SK-N-SH (cell line): ENCODE measurements around the gene RASA3. TPM values are rescaled to one million over a fixed set of nuclear protein-coding genes. Genes with fewer than 3 reads are reported as not detected.

Experiments used
- CTCF ChIA-PET: fragments of 300-600, 350-600 bp; formaldehyde crosslinking; extraction: SDS; loops from one replicate; lab custom pipeline; 2021; lab: Yijun Ruan, JAX
- POLR2A ChIA-PET: fragments of 350-600 bp; sonication (Branson Sonifier 250); formaldehyde crosslinking; extraction: SDS; loops from one replicate; lab custom pipeline; 2020; ENCODE audit warnings: antibody characterized with exemption, inconsistent platforms; lab: Yijun Ruan, JAX
- DNase-seq: peaks from one replicate; pipeline ENCODE4 v3.0.0; 2012
- H2AFZ ChIP-seq: fragments of 200-600 bp; sonication (generic); 2 replicates; pipeline ENCODE4 v1.8.1; 2016; ENCODE audit warnings: antibody characterized with exemption, mild to moderate bottlenecking, low read depth
- H3F3A ChIP-seq: fragments of 200-600 bp; sonication (generic); replicated peaks from 2 replicates; pipeline ENCODE3; 2016; ENCODE audit warnings: antibody characterized with exemption, mild to moderate bottlenecking; ENCODE audit not compliant: insufficient read depth
- H3K27ac ChIP-seq, 2 experiments: fragments of 200-500 bp in 1 of 2; fragments of 200-600 bp in 1 of 2; sonication (Bioruptor generic) in 1 of 2; sonication (generic), shearing (Covaris generic) in 1 of 2; 2 replicates each; pipeline versions ENCODE4 v1.5.1 to v1.6.1; 2014 to 2016; ENCODE audit warnings: low read depth in 2 of 2, inconsistent platforms in 1 of 2, low read length in 1 of 2, mild to moderate bottlenecking in 1 of 2, mixed read lengths in 1 of 2
- H3K27me3 ChIP-seq: fragments of 200-600 bp; sonication (generic), shearing (Covaris generic); 2 replicates; pipeline ENCODE4 v1.6.1; 2016; ENCODE audit warnings: mixed run types; ENCODE audit not compliant: insufficient read depth
- H3K36me3 ChIP-seq, 2 experiments: fragments of 200-500 bp in 1 of 2; fragments of 200-600 bp in 1 of 2; sonication (Bioruptor generic) in 1 of 2; sonication (generic) in 1 of 2; replicated peaks in 1 of 2; 2 replicates each; pipeline versions ENCODE3 to v1.5.1; 2014 to 2016; ENCODE audit warnings: low read length in 1 of 2, mild to moderate bottlenecking in 1 of 2; ENCODE audit not compliant: insufficient read depth in 2 of 2, control insufficient read depth in 1 of 2
- H3K4me1 ChIP-seq, 2 experiments: fragments of 200-500 bp in 1 of 2; fragments of 200-600 bp in 1 of 2; sonication (Bioruptor generic) in 1 of 2; sonication (generic), shearing (Covaris generic) in 1 of 2; 2 replicates each; pipeline versions ENCODE4 v1.5.1 to v1.6.1; 2014 to 2016; ENCODE audit warnings: low read depth in 1 of 2, low read length in 1 of 2, mixed run types in 1 of 2; ENCODE audit not compliant: insufficient read depth in 2 of 2, control insufficient read depth in 1 of 2
- H3K4me2 ChIP-seq: fragments of 200-600 bp; sonication (generic), shearing (Covaris generic); 2 replicates; pipeline ENCODE4 v1.6.1; 2017; ENCODE audit warnings: mixed run types
- H3K4me3 ChIP-seq, 2 experiments: fragments of 200-500 bp in 1 of 2; fragments of 200-600 bp in 1 of 2; sonication (Bioruptor generic) in 1 of 2; sonication (generic), shearing (Covaris generic) in 1 of 2; 2 replicates each; pipeline versions ENCODE4 v1.5.1 to v1.8.1; 2014 to 2016; ENCODE audit warnings: low read depth in 2 of 2, inconsistent platforms in 1 of 2, low read length in 1 of 2, mild to moderate bottlenecking in 1 of 2, mixed read lengths in 1 of 2, moderate library complexity in 1 of 2
- H3K79me2 ChIP-seq: fragments of 200-600 bp; sonication (generic); 2 replicates; pipeline ENCODE4 v1.8.1; 2017; ENCODE audit warnings: mild to moderate bottlenecking; ENCODE audit not compliant: insufficient read depth
- H3K9ac ChIP-seq: fragments of 200-600 bp; sonication (generic); 2 replicates; pipeline ENCODE4 v1.6.1; 2017; ENCODE audit warnings: mixed run types
- H3K9me2 ChIP-seq: fragments of 200-600 bp; sonication (generic); 2 replicates; pipeline ENCODE4 v1.6.1; 2017; ENCODE audit warnings: mixed run types
- H3K9me3 ChIP-seq: fragments of 200-600 bp; sonication (generic); 2 replicates; pipeline ENCODE4 v1.6.1; 2017; ENCODE audit warnings: mixed run types, mild to moderate bottlenecking, moderate library complexity
- H4K20me1 ChIP-seq: fragments of 200-600 bp; sonication (generic); 2 replicates; pipeline ENCODE4 v1.6.1; 2017; ENCODE audit warnings: mild to moderate bottlenecking, mixed run types; ENCODE audit not compliant: insufficient read depth
- POLR2AphosphoS5 ChIP-seq: IDR thresholded peaks from 2 replicates; pipeline ENCODE4 v1.6.1; 2012; ENCODE audit warnings: low read depth, low read length
- RFX5 ChIP-seq: IDR thresholded peaks from 2 replicates; pipeline ENCODE4 v1.6.1; 2012; ENCODE audit warnings: mild to moderate bottlenecking, improper control_type of control experiment, low read length
- TAF1 ChIP-seq: IDR thresholded peaks from 2 replicates; pipeline ENCODE4 v1.6.1; 2012; ENCODE audit warnings: low read depth, mild to moderate bottlenecking, low read length, moderate library complexity, borderline replicate concordance
- USF2 ChIP-seq: fragments of 150-350 bp; IDR thresholded peaks from 2 replicates; pipeline ENCODE4 v1.6.1; 2017; ENCODE audit warnings: antibody characterized with exemption, low read length, low read depth, borderline replicate concordance
- WGBS: methylation state at CpG from one replicate; pipeline ENCODE4 v1.1.6; 2017; ENCODE audit warnings: low lambda C conversion rate; 5-methylcytosine and 5-hydroxymethylcytosine counted together
- polyA plus RNA-seq, 3 experiments: library from polyadenylated mRNA; depleted of rRNA; stranded (reverse); fragments of >200 nt; gene quantifications; 2 replicates each; pipeline ENCODE4 v1.2.3, GENCODE V29; 2012
- TF ChIP-seq, protein P1 (sequence below): IDR thresholded peaks from 2 replicates; pipeline ENCODE4 v1.6.1; 2012; ENCODE audit warnings: mild to moderate bottlenecking, low read depth, low read length, moderate library complexity
- TF ChIP-seq, protein P2 (sequence below): IDR thresholded peaks from 2 replicates; pipeline ENCODE4; 2012

RASA3 gene
- polyA plus RNA-seq, 1 of the 3 experiments (the other 2 are of a cell fraction), result 25.1 TPM

DNA sequence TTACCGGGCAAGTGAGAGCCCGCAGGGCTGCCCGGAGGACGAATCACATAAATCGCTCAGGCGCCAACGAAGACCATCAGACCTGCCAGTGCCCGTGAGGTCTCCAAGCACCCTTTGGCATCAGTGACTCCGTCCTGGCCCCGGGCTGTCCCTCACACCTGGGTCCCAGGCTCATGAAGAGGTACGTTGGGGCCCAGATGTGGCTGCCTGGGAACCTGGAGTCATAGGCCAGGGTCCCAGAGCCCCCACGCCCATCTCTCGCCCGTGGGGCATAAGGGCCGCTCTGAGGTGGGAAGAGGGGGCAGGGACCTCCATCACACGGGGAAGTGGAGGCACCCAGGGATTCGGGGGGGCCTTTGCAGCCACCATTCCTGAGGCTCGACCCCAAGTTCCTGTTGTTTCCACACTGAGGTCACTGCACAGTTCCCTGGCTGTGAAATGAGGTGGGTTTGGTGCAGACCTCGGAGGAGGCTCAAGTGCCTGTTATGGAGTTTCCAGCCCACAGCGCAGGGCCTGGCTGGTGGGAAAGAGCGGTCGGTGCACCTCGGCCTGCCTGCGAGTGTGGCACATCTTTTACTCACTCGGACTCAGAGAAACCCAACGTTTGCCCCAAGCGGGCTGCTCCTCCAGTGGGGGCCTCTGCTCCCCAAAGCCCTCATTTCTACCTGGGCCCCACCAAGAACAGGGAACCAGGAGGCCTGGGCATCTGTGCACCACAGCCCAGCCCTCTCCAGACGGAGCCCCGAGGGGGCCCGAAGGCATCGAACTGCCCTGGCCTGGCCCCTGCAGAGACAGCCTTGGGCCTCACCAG, 122.6 kb downstream of the RASA3 start (continued):
- TF ChIP-seq POLR2AphosphoS5 (no peak), USF2 (no peak), RFX5 (no peak), TAF1 (no peak)
- TF ChIP-seq, protein P1, sequence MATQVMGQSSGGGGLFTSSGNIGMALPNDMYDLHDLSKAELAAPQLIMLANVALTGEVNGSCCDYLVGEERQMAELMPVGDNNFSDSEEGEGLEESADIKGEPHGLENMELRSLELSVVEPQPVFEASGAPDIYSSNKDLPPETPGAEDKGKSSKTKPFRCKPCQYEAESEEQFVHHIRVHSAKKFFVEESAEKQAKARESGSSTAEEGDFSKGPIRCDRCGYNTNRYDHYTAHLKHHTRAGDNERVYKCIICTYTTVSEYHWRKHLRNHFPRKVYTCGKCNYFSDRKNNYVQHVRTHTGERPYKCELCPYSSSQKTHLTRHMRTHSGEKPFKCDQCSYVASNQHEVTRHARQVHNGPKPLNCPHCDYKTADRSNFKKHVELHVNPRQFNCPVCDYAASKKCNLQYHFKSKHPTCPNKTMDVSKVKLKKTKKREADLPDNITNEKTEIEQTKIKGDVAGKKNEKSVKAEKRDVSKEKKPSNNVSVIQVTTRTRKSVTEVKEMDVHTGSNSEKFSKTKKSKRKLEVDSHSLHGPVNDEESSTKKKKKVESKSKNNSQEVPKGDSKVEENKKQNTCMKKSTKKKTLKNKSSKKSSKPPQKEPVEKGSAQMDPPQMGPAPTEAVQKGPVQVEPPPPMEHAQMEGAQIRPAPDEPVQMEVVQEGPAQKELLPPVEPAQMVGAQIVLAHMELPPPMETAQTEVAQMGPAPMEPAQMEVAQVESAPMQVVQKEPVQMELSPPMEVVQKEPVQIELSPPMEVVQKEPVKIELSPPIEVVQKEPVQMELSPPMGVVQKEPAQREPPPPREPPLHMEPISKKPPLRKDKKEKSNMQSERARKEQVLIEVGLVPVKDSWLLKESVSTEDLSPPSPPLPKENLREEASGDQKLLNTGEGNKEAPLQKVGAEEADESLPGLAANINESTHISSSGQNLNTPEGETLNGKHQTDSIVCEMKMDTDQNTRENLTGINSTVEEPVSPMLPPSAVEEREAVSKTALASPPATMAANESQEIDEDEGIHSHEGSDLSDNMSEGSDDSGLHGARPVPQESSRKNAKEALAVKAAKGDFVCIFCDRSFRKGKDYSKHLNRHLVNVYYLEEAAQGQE, result no peak
- TF ChIP-seq, all 33 proteins: peak for 0

GRCh38 chr13:114008964-114009589, 123.3 kb downstream of the RASA3 start:
- CTCF ChIA-PET, result no interaction called here

More at GRCh38 chr13:114008964-114009589, 123.3 kb downstream of the RASA3 start:
- 86% methylated on average over 20 of the region's 33 CpGs for WGBS
- Histone ChIP-seq H3K9me2 (no peaks in the 10 kb centered on the region), H3K79me2 (no peaks in the 10 kb centered on the region), H3K9me3 (no peaks in the 10 kb centered on the region), H3K4me1 (no peaks in the 10 kb centered on the region; a peak in 1 of 4 replicates)
- no peak for TF ChIP-seq TAF1
- TF ChIP-seq, protein P2, sequence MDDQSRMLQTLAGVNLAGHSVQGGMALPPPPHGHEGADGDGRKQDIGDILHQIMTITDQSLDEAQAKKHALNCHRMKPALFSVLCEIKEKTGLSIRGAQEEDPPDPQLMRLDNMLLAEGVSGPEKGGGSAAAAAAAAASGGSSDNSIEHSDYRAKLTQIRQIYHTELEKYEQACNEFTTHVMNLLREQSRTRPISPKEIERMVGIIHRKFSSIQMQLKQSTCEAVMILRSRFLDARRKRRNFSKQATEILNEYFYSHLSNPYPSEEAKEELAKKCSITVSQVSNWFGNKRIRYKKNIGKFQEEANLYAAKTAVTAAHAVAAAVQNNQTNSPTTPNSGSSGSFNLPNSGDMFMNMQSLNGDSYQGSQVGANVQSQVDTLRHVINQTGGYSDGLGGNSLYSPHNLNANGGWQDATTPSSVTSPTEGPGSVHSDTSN, result no peak
- TF ChIP-seq, all 33 proteins: peak for 0
- no peaks in the 10 kb centered on the region for H3F3A ChIP-seq
- no peak overlapping the region for H3K27ac ChIP-seq
- POLR2A ChIA-PET, result no interaction called here
- H3K27me3 ChIP-seq, result no peaks in the 10 kb centered on the region
- no peaks in the 10 kb centered on the region for H4K20me1 ChIP-seq
- no peak for DNase-seq
- no peak overlapping the region for H3K9ac ChIP-seq
- H3K4me3 ChIP-seq, result no peak overlapping the region
- H3K4me2 ChIP-seq, result no peak overlapping the region
- H3K36me3 ChIP-seq, result peaks cover 12 to 21% of the 10 kb centered on the region in 2 experiments
- no peak overlapping the region for H2AFZ ChIP-seq
